HTR-8/SVneo (cell line): Measurements from ENCODE around the gene NPHP4.

Experiments used
- DNase-seq: peaks from one replicate; pipeline ENCODE4 v3.0.0; 2011; ENCODE audit warnings: low spot score, mixed read lengths; ENCODE audit not compliant: insufficient read length
- FAIRE-seq: peaks from 2 replicates; lab custom pipeline; 2011; peaks lifted over from hg19 to GRCh38; lab: Jason Lieb, UNC

The NPHP4 gene

DNA sequence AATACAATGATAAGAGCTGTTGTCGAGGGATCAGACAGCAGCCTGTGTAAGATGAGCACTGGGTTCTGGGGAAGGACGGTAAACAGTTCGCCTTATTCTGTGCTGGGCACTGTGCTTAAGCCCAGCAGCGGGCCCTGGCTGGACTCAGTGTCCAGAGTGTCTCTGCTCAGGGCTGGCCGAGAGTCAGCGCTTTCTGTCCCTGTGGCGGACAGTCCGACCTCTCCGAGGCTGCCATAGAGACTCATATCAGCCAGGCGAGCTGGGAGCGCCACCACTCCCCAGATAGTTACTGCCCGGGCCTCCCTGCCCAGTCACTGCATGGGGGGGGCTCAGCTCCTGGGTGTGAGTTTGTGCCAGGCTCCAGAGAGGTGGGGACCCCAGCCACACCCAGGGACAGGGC is 14.7 kb upstream of the NPHP4 start:
- no peak for FAIRE-seq
- DNase-seq: no peak

DNA sequence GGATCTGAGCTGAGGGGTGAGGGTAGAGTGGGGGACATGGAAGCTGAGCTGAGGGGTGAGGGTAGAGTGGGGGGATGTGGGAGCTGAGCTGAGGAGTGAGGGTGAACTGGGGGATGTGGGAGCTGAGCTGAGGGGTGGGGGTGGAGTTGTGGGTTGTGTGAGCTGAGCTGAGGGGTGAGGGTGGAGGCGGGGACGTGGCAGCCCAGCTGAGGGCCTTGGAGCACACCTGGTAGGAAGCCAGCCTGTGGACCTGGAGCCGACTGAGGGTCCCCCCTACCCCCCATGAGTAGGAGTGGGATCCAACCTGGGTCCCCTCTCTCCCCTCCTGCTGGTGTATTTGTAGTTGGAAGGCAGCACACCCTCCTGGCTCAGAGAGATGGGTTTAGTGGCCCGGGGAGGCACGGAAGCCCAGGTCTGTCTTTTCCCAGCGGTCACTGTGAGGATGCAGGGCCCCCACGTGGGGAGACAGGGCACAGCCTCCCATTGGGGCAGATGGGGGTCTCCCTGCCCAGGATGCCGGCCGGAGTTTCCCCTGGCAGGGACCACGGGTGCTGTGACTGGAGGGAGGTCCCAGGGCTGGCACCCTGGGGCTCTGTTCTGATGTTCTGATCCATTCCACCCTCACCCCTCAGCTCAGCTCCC is 13.2 kb upstream of the NPHP4 start:
- no peak for DNase-seq
- FAIRE-seq: no peak

DNA sequence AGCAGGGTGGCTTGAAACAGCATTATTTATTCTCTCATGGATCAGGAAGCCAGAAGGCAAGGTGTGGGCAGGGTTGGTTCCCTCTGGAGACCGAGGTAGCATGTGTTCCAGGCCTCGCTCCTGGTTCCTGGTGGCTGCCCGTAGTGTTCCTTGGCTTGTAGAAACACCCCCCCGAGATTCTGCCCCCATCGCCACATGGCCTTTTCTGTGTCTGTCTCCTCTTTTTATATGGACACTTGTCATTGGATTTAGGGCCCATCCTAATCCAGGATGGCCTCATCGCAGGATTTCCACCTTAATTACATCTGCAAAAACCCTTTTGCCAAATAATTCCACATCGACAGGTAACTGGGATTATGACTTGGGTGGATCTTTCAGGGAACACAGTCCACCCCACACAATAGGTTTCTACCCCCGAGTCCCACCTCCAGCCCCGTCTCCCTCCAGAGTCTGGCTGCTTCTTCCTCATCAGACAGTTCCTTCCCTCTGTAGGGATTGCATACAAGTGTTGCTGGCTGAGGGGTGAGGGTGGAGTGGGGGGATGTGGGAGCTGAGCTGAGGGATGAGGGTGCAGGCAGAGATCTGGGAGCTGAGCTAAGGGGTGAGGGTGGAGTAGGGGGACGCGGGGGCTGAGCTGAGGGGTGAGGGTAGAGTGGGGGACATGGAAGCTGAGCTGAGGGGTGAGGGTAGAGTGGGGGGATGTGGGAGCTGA is 12.3 kb upstream of the NPHP4 start:
- no peak for DNase-seq
- FAIRE-seq: no peak

DNA sequence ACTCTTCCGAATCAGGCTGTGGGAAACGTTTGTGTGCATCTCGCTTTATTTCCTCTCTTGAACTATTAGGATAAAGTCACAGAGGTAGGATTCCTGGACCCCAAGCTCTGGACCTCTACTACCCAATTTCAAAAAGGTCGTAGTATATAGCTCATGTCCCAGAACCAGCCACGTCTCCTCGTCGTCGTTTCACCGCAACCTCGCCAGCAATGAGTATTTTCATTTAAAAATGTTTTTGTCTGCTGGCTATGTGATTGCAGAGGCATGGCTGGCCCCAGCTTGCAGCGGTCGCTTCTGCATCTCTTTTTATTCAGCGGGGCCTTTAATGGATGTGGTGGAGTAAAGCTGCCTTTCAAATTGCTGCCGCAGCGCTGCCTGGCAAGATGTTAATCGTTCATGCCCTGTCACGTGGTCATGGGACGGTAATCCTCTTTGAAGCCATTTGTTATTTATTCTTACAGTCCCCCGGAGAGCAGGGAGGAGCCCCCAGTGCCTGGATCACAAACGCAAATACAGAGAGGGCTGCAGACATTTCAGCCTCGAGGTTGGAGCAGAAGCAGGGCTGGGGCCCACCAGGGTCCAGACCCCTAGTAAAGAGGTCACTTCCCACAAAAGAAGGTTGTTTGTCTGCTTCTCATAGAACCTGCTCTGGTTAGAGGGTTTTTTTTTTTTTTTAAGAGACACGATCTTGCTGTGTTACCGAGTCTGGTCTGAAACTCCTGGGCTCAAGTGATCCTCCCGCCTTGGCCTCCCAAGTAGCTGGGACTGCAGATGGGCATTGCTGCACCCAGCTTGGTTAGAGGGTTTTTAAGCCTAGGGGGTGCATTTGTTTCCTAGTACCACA is 11.6 kb upstream of the NPHP4 start:
- no peak for FAIRE-seq
- DNase-seq: no peak

DNA sequence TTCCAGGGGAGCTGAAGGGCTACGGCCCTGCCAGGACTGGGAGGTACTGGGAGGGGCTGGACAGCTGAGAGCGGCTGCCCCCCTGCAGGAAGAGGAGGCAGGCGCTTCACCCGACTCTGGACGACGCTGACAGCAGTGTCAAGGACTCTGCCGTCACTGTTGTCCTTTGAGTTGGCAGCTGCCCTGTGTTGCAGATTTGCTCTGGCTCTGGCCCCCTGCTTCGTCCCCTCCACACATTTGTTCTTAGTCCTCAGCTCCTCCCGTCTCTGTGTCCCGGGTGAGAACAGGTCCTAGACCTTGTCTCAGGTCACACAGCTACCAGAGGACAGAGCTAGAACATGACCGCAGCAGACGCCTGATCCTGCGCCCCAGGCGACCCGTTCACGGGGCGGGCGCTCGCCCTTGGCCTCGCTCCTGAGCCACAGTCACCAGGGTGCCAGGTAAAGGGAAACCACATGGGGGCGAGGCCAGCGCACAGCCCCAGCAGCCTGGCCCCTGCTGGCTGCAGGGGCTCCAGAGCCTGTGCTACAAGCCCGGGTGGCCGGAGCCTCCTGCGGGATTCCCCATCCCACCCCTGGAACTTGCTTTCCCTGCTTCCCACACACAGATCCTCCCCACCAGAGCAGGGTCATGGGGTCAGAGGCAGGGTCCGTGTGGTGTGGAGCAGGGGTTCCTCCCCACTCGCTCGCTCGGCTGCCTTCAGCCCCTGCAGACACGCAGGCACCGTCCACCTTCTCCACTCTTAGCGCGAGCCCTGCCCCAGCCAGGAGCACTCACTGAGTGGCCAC is 10.7 kb upstream of the NPHP4 start:
- no peak for DNase-seq
- FAIRE-seq: no peak

DNA sequence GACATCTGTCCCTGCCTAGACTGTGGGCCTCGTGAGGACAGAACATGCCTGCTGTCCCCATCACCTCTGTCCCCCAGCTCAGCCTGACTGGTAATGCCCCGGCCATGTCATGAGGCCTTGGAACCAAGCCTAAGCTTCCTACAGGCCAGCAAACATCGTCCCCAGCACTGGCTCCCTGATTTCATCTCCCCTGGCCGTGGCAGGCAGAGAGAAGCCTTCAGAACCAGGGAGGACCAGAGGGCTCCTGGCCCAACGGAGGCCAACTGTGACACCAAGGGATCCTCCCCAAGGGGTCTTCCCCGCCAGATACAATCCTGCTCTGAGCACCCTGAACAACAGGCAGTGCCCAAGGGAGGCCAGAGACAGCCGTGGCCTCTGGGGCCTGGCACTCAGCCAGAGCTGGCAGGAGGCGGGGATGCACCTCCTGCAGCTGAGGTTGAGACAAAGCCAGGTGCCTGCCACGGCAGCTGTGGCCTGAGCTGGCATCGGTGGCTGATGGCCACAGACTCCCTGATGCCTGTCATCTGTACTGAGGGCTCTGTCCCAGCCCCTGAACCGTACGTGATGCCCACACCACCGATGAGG is 9.9 kb upstream of the NPHP4 start:
- DNase-seq (no peak), FAIRE-seq (no peak)

DNA sequence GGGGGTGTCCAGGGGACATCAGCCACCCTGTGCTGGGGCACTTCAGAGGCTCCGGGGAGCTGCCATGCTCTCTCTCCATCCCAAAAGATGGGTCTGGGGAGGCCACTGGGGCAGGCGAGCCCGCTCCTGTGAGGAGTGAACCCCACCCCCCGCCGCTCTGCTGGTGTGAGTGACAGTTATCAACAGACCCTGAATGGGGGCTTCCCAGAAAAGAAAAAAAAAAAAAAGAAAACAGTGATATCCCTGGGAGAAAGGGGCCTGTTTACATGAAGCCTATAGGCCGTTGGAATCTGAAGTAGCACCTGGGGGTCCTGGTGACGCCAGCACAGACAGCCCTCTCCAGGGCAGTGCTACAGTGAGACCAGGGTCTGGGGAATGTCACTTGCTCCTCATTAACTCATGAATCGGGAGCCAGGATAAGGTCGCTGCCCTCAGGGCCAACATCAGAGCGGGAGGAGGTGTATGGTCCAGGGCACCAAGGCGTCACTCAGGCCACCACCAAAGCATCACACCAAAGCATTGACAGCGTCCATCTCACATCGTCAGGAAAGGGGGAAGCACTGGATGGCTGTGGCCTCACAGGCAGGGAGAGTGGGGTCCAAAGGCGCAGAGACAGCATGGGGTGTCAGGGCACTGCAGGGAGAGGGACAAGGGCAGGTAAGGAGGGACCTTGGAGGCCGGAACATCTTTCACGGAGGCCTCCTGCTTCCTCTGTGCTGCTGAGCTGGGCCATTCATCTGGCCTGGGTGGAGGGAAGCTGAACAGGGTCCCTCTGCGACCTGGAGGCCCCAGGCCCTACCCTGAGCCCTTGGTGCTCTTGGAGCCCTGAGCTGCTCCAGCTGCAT is 8.4 kb upstream of the NPHP4 start:
- no peak for FAIRE-seq

DNA sequence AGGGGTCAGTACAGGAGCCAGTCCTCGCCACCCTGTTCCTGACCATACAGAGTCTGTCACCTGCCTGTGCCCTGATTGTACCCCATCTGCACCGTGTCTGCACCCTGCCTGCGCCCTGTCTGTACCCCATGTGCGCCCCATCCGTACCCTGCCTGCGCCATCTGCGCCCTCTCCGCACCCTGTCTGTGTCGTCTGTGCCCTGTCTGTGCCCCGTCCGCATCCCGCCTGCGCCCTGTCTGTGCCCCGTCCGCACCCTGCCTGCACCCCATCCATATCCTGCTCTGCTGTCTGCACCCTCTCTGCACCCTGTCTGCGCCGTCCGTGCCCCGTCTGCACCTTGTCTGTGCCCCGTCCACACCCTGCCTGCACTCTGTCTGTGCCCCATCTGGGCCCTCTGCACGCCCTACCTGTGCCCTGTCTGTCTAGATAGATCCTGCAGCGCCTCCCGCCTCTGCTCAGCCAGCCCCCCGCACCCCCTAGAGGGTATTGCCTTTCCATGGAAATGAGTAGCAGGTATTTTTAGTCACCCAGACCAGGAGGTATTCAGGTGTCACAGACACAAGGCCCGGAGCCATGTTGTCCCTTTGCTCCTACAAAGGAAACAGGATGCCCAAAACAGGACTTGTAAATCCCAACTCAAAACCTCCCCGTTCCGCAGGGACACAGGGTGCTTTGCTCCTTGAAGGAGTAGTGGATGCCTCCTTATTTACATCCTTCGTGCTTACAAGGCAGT is 7.7 kb upstream of the NPHP4 start:
- FAIRE-seq: no peak

More for the DNA sequence above, 8.4 kb upstream of the NPHP4 start:
- DNase-seq: no peak

DNA sequence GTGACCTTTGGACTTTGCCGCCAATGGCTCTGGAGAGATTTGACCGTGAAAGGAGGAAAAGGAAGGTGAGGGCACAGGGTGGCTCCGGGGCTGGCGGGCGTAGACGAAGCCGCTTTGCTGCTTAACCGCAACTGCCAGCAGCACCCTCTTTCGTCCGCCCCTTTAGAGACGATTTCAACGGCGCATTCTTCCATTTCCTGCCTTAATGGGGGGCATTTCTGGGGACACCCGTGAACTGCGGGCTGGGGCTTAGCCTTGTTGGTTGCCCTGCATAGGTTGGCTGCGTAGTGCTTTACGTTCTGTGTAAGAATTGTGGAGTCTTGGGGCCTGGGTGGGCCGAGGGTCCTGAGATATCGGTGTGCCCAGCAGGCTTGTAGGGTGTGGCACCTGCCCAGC is 6.7 kb upstream of the NPHP4 start:
- no peak for DNase-seq
- FAIRE-seq: no peak

More for the DNA sequence above, 7.7 kb upstream of the NPHP4 start:
- no peak for DNase-seq

DNA sequence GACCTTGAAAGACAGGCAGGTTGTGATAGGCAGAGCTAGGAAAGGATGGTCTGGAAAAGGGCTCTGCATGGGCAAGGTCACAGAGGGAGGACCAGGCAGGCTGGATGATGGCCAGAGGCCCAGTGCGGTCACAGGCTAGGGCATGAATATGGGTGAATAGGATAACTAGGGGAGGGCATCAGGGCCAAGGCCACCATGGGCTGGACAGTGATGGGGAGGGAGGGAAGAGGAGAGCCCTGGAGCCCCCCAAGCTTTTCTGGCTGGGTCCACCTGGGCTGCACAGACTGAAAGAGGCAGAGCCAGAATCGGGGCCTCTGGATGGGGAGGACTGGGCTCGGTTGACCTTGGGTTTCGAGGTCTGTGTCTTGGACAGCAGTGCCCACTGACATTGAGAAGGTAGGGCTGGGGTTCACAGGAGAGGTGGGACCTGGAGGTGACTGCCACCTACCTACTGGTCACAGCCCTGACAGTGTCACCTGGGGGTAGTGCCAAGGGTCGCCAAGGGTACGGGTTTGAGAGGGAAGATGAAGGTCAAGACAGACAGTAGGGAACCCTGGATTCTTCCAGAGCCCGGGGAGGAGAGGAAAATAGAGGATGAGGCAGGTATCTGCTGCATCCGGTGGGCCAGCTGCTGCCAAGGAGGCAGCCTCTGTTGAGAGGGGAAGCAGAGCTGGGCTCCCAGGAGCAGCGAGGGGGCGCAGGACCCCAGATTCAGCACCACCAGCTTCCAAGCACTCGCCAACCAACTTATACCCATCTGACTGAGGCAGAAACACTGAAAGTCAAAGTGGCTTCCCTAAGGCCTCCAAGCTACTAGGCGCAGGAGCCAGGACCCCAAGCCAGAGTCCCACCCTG is 6.1 kb upstream of the NPHP4 start:
- FAIRE-seq (no peak), DNase-seq (no peak)

DNA sequence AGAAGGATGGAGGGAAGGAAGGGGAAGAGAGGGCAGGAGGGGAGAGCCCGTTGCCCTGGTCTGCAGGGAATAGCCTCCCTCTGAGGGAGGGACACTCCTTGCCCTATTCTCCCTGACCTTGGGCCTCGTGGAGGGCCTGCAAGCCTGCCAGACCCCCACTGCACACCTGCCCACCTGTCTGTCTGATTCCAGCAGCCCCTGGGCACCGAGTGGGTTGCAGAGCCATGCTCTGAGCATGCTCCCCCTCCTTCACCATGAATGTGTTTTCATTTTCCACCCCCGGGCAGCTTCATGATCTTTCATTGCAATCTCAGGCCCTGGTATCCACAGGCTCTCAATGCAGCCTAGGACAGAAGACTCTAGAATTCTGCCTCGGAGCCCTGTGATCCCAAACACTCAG is 5.1 kb upstream of the NPHP4 start:
- DNase-seq: no peak

DNA sequence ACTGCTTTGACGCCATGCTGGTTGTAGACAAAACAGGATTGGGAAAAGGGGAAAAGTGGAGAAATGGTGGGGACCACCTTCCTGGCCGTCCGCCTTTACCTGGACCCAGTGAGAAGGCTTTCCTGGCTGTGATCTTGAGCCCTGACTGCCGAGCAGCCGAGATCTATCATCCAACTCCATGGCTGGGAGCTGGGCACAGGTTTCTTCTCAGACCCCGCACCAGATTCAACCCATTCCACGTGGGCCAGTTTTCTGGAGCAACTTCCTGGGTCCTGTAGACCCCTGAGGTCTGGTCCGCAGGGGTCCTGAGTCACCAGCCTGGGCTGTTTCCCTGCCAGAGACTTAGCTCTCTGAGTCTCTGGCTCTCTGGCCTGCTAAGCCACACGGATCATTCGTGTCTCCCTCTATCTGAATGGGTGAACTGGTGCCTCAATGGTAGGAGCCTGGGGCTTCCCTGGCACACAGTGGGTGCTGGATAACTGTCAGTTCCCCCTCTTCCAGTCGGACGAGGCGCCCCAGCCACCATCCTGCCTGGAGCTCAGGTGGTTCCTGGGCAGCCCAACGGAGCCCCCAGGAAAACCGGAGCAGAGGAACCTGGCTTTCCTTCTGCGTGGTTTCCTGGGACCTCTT is 4.5 kb upstream of the NPHP4 start:
- no peak for FAIRE-seq
- DNase-seq: no peak

More for the DNA sequence above, 5.1 kb upstream of the NPHP4 start:
- FAIRE-seq: no peak

DNA sequence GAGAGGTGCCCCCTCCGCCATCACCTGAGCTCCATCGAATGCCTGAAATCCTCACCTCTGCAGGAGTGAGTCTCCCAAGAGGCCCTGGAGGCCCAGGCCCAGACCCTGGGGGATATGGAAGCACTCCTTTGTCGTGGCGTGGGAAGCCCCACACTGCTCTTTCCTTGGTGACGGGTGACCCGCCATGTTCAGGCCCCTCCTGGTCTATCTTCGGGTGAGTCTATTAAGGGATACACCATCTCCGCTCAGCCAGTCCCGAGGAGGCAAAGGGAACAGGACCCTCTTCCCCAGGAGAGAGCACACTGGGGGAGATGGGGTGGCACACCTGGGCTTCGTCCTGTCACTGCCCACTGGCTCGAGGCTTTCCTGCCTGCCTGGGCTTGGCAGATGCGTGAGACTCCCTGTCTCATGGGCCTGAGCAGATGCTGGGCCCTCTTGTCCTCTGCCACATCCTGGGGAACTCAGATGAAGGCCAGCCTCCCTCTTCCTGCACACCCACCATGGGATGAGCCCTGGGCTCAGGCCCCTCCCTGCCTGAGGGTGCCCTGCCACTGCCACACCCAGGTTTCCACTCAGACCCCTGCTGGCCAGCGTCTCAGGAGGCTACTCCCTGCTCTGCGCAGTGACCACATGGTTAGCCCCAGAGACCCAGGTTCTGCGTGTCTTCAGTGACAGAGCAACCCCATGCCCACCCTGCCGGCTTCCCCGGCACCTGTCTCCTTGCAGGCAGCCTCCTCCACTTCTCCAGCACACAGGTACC is 3.8 kb upstream of the NPHP4 start:
- no peak for FAIRE-seq
- no peak for DNase-seq

DNA sequence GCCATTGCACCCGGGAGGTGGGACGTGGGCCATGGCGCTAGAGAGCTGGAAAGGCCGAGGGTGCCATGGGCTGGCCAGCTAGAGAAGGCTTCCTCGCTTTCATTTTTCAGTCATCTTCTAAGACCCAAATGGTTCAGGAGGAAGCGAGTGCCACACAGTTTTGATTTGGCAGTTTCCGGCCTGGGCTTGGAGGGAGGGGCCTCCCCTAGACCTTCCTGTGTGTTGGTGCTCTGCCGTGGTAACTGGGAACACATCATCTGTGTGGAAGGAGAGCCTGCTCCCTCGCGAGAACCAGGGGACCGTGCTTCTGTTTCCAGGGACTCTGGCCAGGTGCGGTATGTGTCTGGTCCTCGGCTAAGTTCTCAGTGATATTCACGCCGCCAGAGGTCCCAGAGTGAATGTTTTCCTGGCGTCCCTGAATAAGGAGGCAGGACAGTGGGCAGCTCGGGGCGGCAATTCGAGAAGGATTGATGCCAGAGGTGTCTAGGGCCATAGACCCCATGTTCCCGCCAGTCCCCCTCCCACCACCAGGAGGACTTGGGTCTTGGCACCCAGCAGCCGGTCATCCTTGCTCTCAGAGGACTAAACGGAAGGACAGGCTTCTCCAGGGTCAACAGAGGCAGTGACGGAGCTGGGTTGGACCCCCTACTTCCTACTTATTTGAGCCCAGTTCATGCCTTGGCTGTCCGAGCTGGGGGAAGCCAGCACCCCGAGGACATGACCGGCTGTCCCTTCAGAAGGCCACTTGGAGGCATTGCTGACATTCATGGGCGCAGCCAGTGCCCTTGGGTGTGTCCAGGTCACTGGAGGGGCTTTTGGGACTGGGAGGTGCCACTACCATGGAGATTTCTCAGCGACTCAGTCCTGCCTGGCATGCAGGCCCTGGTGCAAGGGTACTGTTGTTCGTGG is 2.7 kb upstream of the NPHP4 start:
- DNase-seq (no peak), FAIRE-seq (no peak)
